ENCODE data around the gene FBXL2.

The FBXL2 gene

DNA sequence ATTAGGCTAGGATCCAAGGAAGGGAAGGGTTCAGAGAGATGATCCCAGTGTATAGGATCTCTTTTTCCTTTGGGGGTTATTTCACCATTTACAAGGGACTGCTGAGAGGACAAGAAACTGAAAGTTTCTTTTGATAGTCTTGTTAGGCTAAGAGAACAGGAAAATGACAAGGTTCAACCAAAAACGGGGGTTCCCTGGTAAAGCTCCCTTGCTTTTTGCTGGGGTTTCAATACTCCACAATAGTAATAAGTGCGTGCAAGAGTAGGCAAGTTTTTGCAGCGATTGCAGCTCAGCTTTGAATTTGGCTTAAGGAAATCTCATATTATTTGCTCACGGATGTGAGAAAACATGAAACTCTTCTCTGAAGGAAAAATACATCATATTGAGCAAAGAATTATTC is 39.8 kb upstream of the FBXL2 start:
- no peak for DNase-seq (ENCODE audit: low read depth)
- no peak overlapping the region for H3K4me3 ChIP-seq (ENCODE audit: control insufficient read depth, low read depth, low read length)
- TF ChIP-seq, protein P1, sequence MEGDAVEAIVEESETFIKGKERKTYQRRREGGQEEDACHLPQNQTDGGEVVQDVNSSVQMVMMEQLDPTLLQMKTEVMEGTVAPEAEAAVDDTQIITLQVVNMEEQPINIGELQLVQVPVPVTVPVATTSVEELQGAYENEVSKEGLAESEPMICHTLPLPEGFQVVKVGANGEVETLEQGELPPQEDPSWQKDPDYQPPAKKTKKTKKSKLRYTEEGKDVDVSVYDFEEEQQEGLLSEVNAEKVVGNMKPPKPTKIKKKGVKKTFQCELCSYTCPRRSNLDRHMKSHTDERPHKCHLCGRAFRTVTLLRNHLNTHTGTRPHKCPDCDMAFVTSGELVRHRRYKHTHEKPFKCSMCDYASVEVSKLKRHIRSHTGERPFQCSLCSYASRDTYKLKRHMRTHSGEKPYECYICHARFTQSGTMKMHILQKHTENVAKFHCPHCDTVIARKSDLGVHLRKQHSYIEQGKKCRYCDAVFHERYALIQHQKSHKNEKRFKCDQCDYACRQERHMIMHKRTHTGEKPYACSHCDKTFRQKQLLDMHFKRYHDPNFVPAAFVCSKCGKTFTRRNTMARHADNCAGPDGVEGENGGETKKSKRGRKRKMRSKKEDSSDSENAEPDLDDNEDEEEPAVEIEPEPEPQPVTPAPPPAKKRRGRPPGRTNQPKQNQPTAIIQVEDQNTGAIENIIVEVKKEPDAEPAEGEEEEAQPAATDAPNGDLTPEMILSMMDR (conservative IDR thresholded peaks at IDR 0.05; ENCODE audit: control insufficient read depth, insufficient read depth, low read depth, low read length), result no peak

DNA sequence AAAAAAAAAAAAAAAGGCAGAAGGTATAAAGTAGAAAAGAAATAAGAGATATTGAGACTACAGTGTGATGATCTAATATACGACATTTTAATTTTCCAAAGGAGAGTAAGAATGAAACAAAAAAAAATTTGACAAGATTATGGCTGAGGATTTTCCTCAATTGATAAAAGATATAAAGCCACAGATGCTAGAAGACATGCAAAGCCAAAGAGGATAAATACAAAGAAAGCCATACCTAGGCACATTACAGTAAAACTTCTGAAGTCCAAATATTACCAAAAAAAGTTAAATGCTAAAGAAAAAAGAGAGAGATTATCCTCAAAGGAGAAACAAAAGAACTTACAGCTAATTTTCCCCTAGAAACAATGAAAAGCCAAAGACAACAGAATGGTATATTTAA is 38.3 kb upstream of the FBXL2 start:
- TF ChIP-seq, protein P1 (conservative IDR thresholded peaks at IDR 0.05; ENCODE audit: control insufficient read depth, insufficient read depth, low read depth, low read length), result no peak
- no peak for DNase-seq (ENCODE audit: low read depth)
- no peak overlapping the region for H3K4me3 ChIP-seq (ENCODE audit: control insufficient read depth, low read depth, low read length)

DNA sequence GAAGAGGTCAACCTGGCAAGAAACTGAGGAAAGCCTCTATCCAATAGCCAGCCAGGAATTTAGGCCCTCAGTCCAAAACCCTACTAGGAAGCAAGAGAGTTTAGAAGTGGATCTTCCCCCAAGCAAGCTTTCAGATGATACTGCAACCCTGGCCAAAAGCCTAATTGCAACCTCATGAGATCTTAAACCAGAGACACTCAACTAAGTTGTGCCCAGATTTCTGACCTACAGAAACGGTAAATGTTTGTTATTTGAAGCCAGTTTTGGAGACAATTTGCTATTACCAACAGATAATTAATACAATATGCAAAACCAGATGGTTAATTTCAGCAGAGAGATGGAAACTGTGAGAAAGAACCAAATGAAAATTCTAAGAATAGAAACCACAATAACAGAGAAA is 37.0 kb upstream of the FBXL2 start:
- no peak for DNase-seq (ENCODE audit: low read depth)
- H3K4me3 ChIP-seq (ENCODE audit: control insufficient read depth, low read depth, low read length), result no peak overlapping the region
- TF ChIP-seq, protein P1 (conservative IDR thresholded peaks at IDR 0.05; ENCODE audit: control insufficient read depth, insufficient read depth, low read depth, low read length), result no peak

DNA sequence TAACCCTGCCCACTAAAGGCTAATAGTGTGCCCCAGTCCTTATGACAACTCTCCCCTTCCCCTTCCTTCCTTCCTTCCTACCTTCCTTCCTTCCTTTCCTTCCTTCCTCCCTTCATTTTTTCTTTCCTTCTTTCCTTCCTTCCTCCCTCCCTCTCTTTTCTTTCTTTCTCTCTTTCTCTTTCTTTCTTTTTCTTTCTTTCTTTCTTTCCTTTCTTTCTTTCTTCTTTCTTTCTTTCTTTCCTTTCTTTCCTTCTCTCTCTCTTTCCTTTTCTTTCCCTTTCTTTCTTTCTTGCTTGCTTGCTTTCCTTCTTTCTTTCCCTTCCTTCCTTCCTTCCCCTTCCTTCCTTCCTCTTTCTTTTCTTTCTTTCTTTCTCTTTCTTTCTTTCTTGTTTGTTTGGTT is 30.5 kb upstream of the FBXL2 start:
- H3K4me3 ChIP-seq (ENCODE audit: control insufficient read depth, low read depth, low read length), result no peak overlapping the region
- DNase-seq (ENCODE audit: low read depth), result no peak
- TF ChIP-seq, protein P1 (conservative IDR thresholded peaks at IDR 0.05; ENCODE audit: control insufficient read depth, insufficient read depth, low read depth, low read length), result no peak

DNA sequence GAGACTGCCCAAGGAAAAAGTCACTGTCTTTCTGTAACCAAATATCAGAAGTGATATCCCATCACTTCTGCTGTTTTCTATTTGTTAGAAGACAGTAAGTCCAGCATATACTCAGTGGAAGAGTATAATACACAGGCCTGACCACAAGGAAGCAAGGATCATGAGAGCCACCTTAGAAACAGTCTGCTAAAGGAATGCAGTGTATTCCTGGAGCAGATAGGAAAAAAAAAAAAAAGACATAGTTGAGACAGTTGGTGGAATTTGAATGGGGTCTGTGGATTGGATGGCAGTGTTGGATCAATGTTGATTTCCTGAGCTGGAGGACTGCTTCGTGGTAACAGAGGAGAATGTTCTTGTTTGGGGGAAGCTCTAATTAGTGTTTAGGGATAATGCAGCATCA is 26.5 kb upstream of the FBXL2 start:
- TF ChIP-seq, protein P1 (conservative IDR thresholded peaks at IDR 0.05; ENCODE audit: control insufficient read depth, insufficient read depth, low read depth, low read length), result no peak
- DNase-seq (ENCODE audit: low read depth), result no peak
- no peak overlapping the region for H3K4me3 ChIP-seq (ENCODE audit: control insufficient read depth, low read depth, low read length)

DNA sequence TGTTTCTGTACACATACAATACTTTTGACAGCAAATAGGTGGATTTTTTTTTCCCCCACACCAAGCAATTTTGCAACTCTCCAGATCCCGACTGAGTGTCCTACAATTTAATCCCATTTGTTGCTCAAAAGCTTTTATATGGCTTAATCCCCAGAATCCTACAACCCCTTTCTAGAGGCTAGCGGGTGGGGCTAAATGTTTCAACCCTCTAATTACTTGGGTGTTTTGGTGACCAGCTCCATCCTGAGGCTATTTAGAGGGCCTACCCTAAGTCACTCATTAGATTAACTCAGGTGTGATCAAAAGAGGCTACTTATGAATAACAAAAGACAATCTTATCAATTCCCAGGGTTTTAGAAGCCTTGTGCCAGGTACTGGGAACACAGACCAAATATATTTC is 21.0 kb upstream of the FBXL2 start:
- no peak for DNase-seq (ENCODE audit: low read depth)
- no peak overlapping the region for H3K4me3 ChIP-seq (ENCODE audit: control insufficient read depth, low read depth, low read length)
- TF ChIP-seq, protein P1 (conservative IDR thresholded peaks at IDR 0.05; ENCODE audit: control insufficient read depth, insufficient read depth, low read depth, low read length), result no peak

DNA sequence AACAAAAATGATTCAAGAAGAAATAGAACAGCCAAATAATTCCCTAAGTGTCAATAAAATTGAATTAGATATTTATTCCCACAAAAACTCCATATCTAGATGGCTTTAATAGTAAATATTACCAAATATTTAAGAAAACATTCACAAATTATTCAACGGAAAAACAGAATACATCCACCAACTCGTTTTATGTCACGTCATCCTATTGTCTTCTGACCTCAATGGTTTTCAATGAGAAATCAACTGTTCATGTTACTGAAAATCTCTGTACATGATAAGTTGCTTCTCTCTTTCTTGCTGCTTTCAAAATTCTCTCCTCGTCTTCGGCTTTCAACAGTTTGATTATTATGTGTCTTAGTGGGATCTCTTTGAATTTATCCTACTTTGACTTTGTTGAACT is 17.1 kb upstream of the FBXL2 start:
- TF ChIP-seq, protein P1 (conservative IDR thresholded peaks at IDR 0.05; ENCODE audit: control insufficient read depth, insufficient read depth, low read depth, low read length), result no peak

More for the DNA sequence above, 17.1 kb upstream of the FBXL2 start:
- DNase-seq (ENCODE audit: low read depth), result no peak
- H3K4me3 ChIP-seq (ENCODE audit: control insufficient read depth, low read depth, low read length), result no peak overlapping the region

All from fibroblast of mammary gland (primary cell).